ENCODE measurements around the gene EFHC1.

Gene EFHC1

GRCh38 chr6:52499681-52500236 is 79.6 kb downstream of the EFHC1 start:
- peak in 1 of 10 donors; percentile 75 for DNase-seq
- intact Hi-C loops (cut with DNase I), result no loop called here

DNA sequence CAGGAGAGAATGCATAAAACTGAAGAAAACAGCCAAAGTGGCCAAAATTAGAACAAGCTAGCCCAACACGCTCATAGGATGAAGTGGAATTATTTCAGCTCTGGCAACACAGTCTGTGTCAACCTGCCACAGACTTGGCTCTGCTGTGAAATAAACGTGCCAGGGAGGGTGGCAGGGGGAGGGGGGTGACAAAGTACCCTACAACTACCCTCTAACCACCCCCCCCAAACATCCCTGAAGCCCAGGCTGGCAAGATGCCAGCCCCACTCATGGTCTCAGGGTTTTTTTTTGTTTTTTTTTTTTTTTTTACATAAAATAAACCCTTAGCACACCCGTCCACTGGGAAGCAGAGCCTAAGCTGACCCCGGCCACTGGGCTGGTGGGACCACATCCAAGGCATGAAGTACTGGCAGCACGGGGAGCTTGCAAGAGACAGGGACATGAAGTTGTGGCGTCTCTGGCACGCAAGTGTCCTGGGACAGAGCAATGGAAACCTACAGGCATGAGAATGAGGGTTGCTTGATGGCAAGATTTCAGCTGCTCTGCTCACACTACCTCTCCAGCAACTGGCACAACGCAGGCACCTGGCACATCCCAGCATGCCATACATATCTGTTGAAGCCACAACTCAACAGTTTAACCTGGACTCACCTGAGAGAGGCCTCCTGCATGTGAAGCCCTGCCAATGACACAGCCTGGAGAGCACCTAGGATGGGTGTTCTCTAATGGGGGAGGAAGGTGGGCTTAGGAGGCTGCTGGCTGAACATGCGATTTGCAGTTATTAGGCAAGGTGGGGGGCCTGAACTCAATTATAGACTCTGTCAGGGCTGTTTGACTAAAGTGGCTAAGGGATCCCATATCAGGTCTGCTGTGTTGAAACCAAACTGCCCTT is 80.3 kb downstream of the EFHC1 start:
- DNase-seq, result peak in 1 of 10 donors; percentile 79
- intact Hi-C loops (cut with DNase I), result no loop called here

GRCh38 chr6:52502306-52503029 is 82.3 kb downstream of the EFHC1 start:
- intact Hi-C loops (cut with DNase I), result no loop called here
- peak in 1 of 10 donors; percentile 70 for DNase-seq

DNA sequence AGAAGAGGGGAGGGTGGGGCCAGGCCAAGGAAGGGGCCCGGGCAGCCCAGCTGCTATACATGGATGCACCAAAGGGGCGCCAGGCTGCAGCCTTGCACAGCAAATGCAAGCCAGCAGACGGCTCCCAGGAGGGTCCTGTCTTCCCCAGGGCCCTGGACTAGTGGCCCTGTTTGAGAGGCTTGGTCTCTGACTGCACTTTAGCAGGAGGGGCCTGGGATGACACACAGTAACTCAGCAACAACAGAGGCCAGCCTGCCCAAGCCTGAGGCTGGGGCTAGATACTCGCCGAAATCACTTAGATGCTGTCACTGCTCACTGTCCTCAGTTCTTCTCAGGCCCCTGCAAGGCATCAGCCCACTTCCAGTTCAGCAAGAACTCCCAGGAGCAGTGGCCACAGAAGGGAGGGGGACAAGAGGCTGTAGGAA is 83.2 kb downstream of the EFHC1 start:
- intact Hi-C loops (cut with DNase I), result no loop called here
- DNase-seq, result peak in 1 of 10 donors; percentile 73

DNA sequence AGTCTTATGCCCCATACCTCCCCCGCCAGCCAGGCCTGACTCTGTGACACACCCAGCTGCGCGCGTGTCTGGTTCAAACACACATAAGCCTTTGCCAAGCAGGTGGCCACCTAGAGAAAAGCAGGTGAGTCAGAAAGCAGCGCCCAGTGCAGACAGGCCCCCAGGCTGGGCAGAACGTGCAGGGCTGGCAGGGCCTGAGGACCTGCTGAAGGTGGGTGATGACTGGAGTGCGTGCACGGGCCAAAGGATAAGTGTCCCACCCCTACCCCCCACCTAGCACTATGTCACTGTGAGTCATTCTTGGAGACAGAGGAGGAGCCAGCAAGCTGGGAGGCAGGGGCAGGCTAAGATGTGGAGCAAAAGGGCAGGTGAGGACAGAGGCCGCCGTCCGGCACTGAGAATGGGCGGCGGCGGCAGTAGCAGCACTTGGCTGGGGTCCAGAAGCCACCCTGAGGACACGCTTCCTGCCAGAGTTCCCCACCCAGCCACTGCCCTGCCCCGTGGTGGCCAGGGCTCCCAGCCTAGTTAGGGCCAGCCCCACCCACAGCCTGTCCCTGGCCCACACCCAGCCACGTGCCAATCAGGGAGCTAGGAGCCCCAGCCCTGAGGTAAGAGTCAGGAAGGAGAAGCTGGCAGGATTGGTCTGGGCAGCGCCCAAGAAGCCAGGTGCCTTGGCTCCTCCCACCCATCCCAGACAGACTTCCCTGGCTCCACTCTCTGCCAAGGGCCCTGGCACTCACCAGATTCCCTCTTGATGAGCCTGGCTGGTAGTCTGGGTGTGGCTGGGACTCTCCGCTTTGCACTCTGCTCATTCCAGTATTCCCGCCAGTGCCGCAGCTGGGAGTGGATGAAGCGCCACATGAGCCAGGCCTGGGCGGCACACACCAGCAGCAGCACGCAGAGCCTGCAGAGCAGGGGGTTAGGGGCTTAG is 84.0 kb downstream of the EFHC1 start:
- DNase-seq, result peak in 1 of 10 donors; percentile 82
- intact Hi-C loops (cut with DNase I), result no loop called here

- intact Hi-C loops (cut with DNase I), result no loop called here
- DNase-seq, result peak in 1 of 10 donors; percentile 79
Measured at GRCh38 chr6:52504782-52505136, 84.6 kb downstream of the EFHC1 start.

DNA sequence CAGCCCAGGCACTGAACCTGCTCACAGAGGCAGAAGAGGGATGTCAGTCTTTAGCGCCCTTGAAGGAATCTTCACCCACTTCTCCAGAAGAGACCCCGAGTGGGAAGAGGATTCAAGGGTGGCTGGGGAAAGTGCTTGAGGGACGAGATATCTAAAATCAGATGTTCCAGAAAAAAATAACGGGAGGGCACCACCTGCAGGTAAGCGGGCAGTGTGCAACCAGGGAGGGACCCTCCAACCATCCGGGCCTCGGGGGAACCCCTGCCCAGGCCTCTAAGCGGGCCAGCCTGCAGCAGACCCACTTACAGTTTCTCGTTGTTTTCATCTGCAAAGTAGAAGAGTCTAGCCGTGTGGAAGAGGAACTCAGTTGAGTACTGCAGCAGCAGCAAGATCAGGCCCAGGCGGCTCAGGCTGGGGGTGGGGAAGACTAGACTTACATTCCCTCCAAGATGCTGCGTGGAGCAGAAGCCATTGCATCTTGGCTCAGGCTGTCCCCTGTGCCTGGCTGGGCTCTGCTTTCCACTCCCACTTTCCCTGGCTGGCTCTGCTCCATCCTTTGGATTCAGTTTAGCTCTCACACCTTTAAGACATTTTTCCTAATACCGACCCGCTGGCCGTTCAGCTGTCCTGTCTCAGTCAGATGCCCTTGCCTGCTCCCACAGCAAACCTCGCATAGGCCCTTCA is 85.7 kb downstream of the EFHC1 start:
- peak in 2 of 10 donors; percentile 79 to 85 for DNase-seq
- intact Hi-C loops (cut with DNase I), result no loop called here

- intact Hi-C loops (cut with DNase I), result no loop called here
- no peak for DNase-seq
Measured at GRCh38 chr6:52506476-52506875, 86.3 kb downstream of the EFHC1 start.

DNA sequence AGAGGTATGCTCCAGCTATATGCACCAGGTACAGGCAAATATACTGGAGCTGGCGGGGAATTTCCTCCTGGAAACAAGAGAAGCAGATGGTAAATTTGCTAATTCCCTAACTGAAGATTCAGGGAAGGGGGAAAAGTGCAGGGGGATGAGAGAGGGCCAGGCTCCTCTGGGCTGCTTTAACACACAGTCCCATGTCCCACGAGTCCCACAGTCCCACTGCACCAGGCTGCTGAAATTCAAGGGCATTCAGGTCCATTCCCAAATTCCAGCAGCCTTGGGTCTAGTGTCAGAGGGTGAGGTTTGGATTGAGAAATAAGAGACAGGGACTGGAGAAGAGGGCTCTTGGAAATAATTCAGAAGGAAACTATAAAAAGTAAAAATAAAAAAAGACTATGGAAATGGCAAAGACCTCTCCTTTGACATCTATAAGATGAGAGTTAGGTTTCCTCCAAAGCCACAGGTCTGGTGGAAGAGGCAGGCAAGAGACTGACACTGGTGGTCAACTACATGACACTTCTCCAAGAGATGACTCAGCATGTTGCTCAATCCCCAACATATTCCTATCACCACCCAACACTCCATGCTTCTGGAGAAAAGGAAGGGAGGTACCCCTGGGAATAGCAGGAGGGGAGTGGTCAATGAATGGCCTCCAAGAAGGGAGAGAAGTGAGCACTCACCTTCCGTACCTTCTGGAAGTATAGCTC is 87.6 kb downstream of the EFHC1 start:
- intact Hi-C loops (cut with DNase I), result no loop called here
- no peak for DNase-seq

DNA sequence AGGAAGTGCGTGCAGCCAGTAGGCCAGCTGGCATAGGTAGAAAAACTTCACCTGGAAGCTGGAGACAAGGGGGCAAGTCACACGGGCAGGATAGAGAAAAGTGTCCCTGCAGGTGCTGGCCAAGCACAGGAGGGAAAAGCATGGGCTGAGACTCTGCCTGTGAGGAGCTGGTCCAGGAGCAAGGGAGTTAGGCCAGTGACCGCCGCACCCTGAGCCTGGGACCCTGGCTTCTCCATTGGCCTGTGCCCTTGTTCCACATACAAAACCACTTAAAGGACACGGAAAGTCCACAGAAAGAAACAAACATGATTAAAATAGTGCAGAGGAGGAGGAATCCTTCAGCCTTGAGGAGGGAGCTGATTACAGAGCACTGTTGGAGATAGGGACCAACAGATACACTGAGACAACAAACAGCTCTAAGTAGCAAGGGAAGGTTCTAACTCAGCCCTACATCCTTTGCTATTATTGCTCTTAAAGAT is 88.2 kb downstream of the EFHC1 start:
- intact Hi-C loops (cut with DNase I), result no loop called here
- peak in 1 of 10 donors; percentile 70 for DNase-seq

- DNase-seq, result no peak
- intact Hi-C loops (cut with DNase I), result no loop called here
Measured at GRCh38 chr6:52509281-52510212, 89.4 kb downstream of the EFHC1 start.

DNA sequence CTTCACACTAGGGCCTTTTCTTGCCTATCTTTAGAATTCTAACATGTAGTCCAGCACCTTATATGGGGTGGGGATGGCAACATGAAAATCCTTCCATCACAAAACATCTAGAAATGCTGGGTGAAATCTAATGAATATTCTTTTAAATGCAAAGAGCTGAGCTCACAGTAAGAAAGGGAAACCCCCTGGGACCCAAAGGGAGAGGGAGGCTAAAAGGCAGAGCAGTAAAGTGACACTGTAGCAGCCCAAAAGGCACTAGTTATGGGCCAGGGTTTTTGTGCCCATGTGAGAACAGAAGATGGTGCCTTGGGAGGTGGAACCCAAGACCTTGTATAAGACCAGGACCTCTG is 90.0 kb downstream of the EFHC1 start:
- DNase-seq, result peak in 1 of 10 donors; percentile 24
- intact Hi-C loops (cut with DNase I), result no loop called here

DNA sequence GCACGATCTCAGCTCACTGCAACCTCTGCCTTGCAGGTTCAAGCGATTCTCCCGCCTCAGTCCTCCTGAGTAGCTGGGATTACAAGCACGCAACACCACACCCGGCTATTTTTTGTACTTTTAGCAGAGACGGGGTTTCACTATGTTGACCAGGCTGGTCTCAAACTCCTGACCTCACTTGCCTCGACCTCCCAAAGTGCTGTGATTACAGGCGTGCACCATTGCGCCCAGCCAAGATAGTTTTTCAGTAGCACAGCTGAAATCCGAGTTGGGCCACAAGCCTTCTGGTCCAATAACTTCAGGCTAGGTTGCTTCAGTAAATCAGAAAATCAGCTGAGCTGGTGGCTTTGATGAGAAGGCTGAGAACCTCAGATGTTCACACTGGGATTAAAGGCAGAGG is 91.0 kb downstream of the EFHC1 start:
- intact Hi-C loops (cut with DNase I), result no loop called here
- peak in 1 of 10 donors; percentile 9 for DNase-seq

DNA sequence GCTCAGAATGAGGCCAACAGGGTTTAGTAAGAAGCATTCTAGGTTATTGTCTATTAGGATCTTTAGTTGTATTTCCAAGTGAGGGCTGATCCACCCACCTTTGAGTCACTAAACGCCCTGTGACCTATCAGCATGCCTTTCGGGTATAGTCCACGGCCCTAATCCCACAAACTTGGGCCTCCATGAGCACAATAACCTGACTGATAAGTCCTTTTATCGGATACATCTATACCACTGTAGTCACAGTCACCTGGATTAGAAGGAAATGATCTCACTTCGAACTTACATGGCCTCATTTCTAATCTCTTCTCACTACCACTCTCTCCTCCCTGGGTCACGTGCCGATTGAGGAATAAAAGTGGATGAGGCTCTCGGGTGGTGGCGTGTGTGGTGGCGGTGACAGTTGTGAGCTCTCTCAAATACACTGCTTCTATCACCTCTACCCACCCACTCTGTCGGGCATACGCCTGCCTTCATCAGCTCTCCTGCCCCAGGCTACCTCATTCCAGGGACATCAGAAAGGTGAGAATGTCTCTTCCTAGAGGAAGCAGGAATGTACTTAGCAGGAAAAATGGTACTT is 91.5 kb downstream of the EFHC1 start:
- intact Hi-C loops (cut with DNase I), result no loop called here

DNA sequence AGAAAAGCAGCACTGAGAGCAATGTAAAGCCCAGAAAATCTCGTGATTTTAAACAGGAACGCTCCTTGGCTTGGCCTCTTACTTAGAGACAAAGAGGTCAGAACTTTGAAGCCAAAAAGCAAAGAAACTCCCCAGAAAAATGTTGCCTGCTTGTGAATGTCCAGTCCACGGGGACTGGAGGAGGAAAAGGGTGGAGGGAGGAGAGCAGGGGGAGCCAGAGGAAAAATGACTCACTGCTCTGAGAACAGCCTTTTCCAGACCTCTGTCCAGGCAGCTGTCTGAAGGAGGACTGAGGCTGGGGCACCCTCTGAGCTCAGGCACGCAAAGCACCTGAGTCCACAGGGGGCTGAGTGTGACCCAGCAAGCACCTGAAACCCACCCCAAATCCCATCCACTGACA is 92.1 kb downstream of the EFHC1 start:
- intact Hi-C loops (cut with DNase I), result no loop called here
- DNase-seq, result peak in 1 of 10 donors; percentile 71

More for the DNA sequence above, 91.5 kb downstream of the EFHC1 start:
- peak in 1 of 10 donors; percentile 67 for DNase-seq

GRCh38 chr6:52513464-52513863 is 93.3 kb downstream of the EFHC1 start:
- intact Hi-C loops (cut with DNase I), result no loop called here
- DNase-seq, result peak in 1 of 10 donors; percentile 61

DNA sequence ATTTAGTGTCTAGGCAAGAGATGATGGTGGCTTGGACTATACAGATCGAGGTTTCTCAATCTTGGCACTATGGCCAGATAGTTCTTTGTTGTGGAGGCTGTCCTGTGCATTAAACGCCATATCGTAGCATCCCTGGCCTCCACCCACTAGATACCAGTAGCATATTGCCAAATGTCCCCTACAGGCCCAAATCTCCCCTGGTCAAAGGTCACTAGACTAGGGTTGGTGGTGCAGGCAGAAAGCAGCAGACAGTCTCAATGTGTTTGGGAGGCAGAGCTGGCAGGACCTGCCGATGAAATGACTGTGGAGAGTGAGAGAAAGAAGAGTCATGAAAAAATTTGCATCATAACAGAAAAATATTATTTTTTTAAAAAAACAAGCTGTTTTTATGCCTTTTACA is 93.8 kb downstream of the EFHC1 start:
- peak in 1 of 10 donors; percentile 60 for DNase-seq
- intact Hi-C loops (cut with DNase I), result no loop called here
